Pancreas (tissue), 10 donors: ENCODE results near the gene DMWD. TPM values are rescaled to one million over a fixed set of nuclear protein-coding genes. Genes with fewer than 3 reads are reported as not detected.

Source experiments
- ATAC-seq, 4 donors: fragments of 200-7000 bp; cut with Tn5 transposase; one replicate each; pipeline versions ENCODE4 v1.8.0 to v1.9.1; 2020; ENCODE audit warnings: mild to moderate bottlenecking in 4 of 4, moderate library complexity in 4 of 4
- DNase-seq, 6 donors: peaks; one replicate each; pipeline ENCODE4 v3.0.0-alpha.2; 2020
- FAIRE-seq: peaks from 2 replicates; lab custom pipeline; 2012; peaks lifted over from hg19 to GRCh38; lab: Jason Lieb, UNC
- H3K27ac ChIP-seq, 4 donors: fragments of 200-600 bp; sonication (generic); 1 replicate in 3 of 4; 2 replicates in 1 of 4; pipeline versions ENCODE4 v1.5.0 to v1.8.0; 2020
- H3K27me3 ChIP-seq, 4 donors: fragments of 200-600 bp; one replicate each; pipeline ENCODE4 v1.8.0; 2021
- H3K36me3 ChIP-seq, 3 donors: fragments of 200-600 bp; sonication (generic) in 1 of 3; one replicate each; pipeline versions ENCODE4 v1.5.0 to v1.8.0; 2020 to 2021
- H3K4me1 ChIP-seq, 3 donors: fragments of 200-600 bp; one replicate each; pipeline ENCODE4 v1.8.0; 2021
- H3K4me3 ChIP-seq, 4 donors: fragments of 200-600 bp; sonication (generic) in 2 of 4; one replicate each; pipeline versions ENCODE4 v1.5.0 to v1.8.0; 2020 to 2021
- H3K9me3 ChIP-seq, 4 donors: fragments of 200-600 bp; one replicate each; pipeline ENCODE4 v1.8.0; 2021
- WGBS, 2 donors: extraction: QIAGEN DNeasy Blood & Tissue Kit; methylation state at CpG; one replicate each; pipeline ENCODE4 v1.1.7; 2013; 5-methylcytosine and 5-hydroxymethylcytosine counted together
- intact Hi-C, 3 donors: fragments of 100-400 bp; cut with DNase I; formaldehyde crosslinking; loops; one replicate each; pipeline versions ENCODE4 v1.11.1 to v1.14.2; 2022
- polyA plus RNA-seq, 2 donors: library from polyadenylated mRNA; stranded (reverse); fragments of 200-250 nt; gene quantifications; one replicate each; pipeline ENCODE4 v1.2.3, GENCODE V29; 2013
- total RNA-seq, 6 donors: library from RNA; stranded (reverse); fragmentation: NEBNext Ultra II Directional in 4 of 6; extraction: Animal tissue kit (Norgen Biotek cat#: 25700) in 4 of 6; gene quantifications; one replicate each; pipeline versions ENCODE4 v1.2.1 to v1.2.4, GENCODE V29; 2021 to 2023
- TF ChIP-seq, protein P1 (sequence below), 4 donors: fragments of 200-600 bp; sonication (generic) in 3 of 4; IDR thresholded peaks; one replicate each; pipeline versions ENCODE4 v1.5.0 to v1.8.0; 2021; ENCODE audit warnings: antibody characterized with exemption in 4 of 4
- donor health status: healthy with polysubstance abuse.
- donor health status: DM: no; HTN: no; CAD: no; lungs with moderate emphysema.
- donor health status: DM: no; HTN: no; CAD: no.
- donor health status: control.
- donor health status: control.
- donor health status: Bipolar disorder and iron deficiency.
- donor health status: DM: yes; HTN: yes; CAD: no.
- donor health status: DM: no; HTN: no; CAD: no.
- donor health status: DM: no; HTN: no; CAD: no.
- donor health status: DM: yes; HTN: yes; CAD: no.

The DMWD gene
- total and polyA plus RNA-seq, 8 donors: 14.2 to 39.8 (median 18.6) TPM

DNA sequence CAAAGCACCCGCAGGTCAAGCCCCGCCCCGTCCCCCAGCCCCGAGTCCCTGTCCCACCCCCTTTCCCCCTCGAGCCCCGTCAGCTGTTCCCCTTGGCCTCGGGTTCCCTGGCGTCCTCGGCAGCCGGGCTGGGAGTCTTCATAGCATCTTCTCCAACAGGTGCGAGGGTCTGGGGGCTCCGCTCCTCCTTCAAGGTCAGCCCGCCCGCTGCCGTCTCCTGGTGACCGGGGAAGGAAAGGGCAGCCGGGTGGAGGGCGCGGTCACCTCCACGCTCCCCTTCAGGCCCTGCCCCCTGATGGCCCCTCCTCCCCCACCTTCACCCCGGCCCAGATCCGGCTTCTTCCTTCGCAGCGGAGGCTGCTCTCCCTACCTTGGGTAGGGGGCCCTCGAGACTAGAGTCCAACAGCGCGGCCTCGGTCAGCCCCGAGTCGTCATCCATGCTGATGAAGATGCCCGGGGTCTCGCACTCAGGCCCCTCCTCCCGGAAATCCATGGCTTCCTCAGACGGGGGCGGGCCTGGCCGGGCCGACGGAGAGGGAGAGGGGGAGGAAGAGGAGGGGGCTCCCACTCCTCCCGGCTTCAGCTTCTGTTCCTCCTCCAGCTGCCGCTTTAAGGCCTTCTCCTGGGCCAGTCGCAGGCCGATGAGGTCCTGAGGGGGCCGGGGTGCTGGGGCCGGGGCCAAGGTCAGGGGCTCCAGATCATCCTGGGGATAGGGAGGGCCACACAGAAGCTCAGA, 23.0 kb upstream of the DMWD start:
- Histone ChIP-seq H3K36me3 (no peaks in the 10 kb centered on the region), H3K27ac (no peak overlapping the region), H3K9me3 (no peaks in the 10 kb centered on the region), H3K27me3 (no peaks in the 10 kb centered on the region), H3K4me3 (peak overlapping the region in 1 of 4 donors; percentile 19), H3K4me1 (no peaks in the 10 kb centered on the region)
- intact Hi-C loops: loop anchor here in 2 of 3 donors (5.0 to 10.0 kb wide), 2 partner anchors 199 to 202 kb away; no protein-coding TSS in a partner anchor
- no peak for ATAC-seq
- peak in 1 of 6 donors; percentile 80 for DNase-seq
- 53 to 55% methylated on average over 25 to 44 of the region's 44 CpGs for WGBS, 2 donors
- TF ChIP-seq, protein P1, sequence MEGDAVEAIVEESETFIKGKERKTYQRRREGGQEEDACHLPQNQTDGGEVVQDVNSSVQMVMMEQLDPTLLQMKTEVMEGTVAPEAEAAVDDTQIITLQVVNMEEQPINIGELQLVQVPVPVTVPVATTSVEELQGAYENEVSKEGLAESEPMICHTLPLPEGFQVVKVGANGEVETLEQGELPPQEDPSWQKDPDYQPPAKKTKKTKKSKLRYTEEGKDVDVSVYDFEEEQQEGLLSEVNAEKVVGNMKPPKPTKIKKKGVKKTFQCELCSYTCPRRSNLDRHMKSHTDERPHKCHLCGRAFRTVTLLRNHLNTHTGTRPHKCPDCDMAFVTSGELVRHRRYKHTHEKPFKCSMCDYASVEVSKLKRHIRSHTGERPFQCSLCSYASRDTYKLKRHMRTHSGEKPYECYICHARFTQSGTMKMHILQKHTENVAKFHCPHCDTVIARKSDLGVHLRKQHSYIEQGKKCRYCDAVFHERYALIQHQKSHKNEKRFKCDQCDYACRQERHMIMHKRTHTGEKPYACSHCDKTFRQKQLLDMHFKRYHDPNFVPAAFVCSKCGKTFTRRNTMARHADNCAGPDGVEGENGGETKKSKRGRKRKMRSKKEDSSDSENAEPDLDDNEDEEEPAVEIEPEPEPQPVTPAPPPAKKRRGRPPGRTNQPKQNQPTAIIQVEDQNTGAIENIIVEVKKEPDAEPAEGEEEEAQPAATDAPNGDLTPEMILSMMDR (IDR thresholded peaks at IDR 0.05): no peak
- no peak for FAIRE-seq

DNA sequence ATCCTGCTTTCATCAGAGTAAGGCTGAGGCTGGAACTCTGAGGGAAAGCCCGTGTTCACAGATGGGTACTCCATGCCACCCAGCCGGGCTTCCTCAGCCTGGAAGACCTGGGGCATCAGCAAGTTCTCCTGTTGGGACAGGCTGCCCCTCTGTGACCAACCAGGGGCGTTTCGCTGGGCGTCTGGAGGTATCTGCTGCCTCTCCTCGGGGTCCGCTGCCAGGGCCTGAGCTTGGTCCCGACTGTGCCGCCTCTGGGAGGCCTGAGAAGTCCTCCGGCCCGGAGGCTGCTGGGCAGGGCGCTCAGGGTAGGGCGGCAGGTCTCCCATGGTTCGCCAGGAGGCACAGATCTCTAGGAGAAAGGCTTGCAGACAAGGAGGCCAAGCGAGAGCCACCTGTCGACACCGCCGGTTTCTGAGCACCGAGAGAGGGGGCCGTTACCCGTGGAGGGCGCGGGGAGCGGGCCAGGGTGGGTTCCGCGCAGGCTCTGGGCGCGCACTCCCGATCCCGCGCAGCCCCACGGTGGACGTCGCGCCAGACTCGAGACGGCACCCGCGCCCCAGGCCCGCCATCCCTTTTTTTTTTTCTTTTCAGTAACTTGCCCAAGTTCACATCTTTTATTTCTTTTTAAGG, 22.3 kb upstream of the DMWD start, which contains the start of gene RSPH6A:
Gene RSPH6A (minus strand): TSS at position 458 of the 630 bp plus-strand sequence. CDS start 132 bp downstream, at position 326.
- peak within 1 kb of the TSS in 1 of 4 donors; percentile 19 for H3K4me3 ChIP-seq
- H3K27me3 ChIP-seq: no peaks in the 10 kb centered on the region
- intact Hi-C loops: loop anchor here in 2 of 3 donors (5.0 to 10.0 kb wide), 2 partner anchors 200 to 202 kb away; no protein-coding TSS in a partner anchor
- TF ChIP-seq, protein P1 (IDR thresholded peaks at IDR 0.05): no peak
- no peaks in the 10 kb centered on the region for H3K4me1 ChIP-seq
- no peak within 1 kb of the TSS for H3K27ac ChIP-seq
- H3K36me3 ChIP-seq: no peaks in the 10 kb centered on the region
- 63 to 66% methylated on average over 29 to 40 of the region's 40 CpGs for WGBS, 2 donors
- ATAC-seq (no peak), DNase-seq (peak in 1 of 6 donors; percentile 82), FAIRE-seq (no peak)
- no peaks in the 10 kb centered on the region for H3K9me3 ChIP-seq

- 68 to 78% methylated on average over 12 of the region's 12 CpGs for WGBS, 2 donors
- intact Hi-C loops: loop anchor here in 1 of 3 donors (10.0 kb wide), 1 partner anchor 201 kb away; no protein-coding TSS in a partner anchor
- DNase-seq (no peak), FAIRE-seq (no peak), ATAC-seq (no peak)
- Histone ChIP-seq H3K27me3 (no peaks in the 10 kb centered on the region), H3K36me3 (no peaks in the 10 kb centered on the region), H3K9me3 (no peaks in the 10 kb centered on the region), H3K27ac (no peak overlapping the region), H3K4me1 (no peaks in the 10 kb centered on the region), H3K4me3 (no peak overlapping the region)
- TF ChIP-seq, protein P1 (IDR thresholded peaks at IDR 0.05): no peak
Measured at GRCh38 chr19:45814166-45814780, 21.6 kb upstream of the DMWD start.

DNA sequence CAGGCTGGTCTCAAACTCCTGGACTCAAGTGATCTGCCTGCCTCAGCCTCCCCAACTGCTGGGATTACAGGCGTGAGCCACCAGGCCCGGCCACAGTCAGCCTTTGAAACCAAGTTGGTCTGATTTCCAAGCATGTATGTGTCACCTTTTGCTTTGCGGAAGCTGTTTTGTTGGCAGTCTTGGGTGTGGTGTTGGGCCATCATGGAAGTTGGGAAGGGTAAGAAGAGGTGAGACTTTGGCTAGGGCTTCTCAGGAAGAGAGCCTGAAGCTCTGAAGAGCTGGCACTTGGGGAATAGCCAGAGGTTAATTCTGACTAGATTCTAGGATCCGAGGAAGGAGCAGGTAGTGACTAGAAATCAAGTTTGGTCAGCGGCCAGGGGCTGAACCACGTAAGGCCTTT, 19.7 kb upstream of the DMWD start:
- no peak for DNase-seq
- no peak overlapping the region for H3K4me3 ChIP-seq
- H3K4me1 ChIP-seq: no peaks in the 10 kb centered on the region
- H3K27me3 ChIP-seq: no peaks in the 10 kb centered on the region
- TF ChIP-seq, protein P1 (IDR thresholded peaks at IDR 0.05): no peak
- 83 to 85% methylated on average over 6 of the region's 6 CpGs for WGBS, 2 donors
- no peak for FAIRE-seq
- H3K9me3 ChIP-seq: no peaks in the 10 kb centered on the region
- no peaks in the 10 kb centered on the region for H3K36me3 ChIP-seq
- no peak for ATAC-seq
- intact Hi-C loops: loop anchor here in 1 of 3 donors (10.0 kb wide), 1 partner anchor 203 kb away; no protein-coding TSS in a partner anchor
- H3K27ac ChIP-seq: no peak overlapping the region
